IMR-90 (cell line): ENCODE measurements around the gene FAF1.

Experiments used
- BHLHE40 ChIP-seq: fragments of 150-350 bp; IDR thresholded peaks from 2 replicates; pipeline ENCODE4 v1.6.1; 2016; ENCODE audit warnings: mild to moderate bottlenecking, low read depth, low read length
- CHD1 ChIP-seq: IDR thresholded peaks from 2 replicates; pipeline ENCODE4 v1.6.1; 2012; ENCODE audit warnings: low read depth, low read length, improper control_type of control experiment
- MAFK ChIP-seq: IDR thresholded peaks from 2 replicates; pipeline ENCODE4 v1.6.1; 2012; ENCODE audit warnings: low read depth, low read length, improper control_type of control experiment
- MAZ ChIP-seq: IDR thresholded peaks from 2 replicates; pipeline ENCODE4 v1.6.1; 2012; ENCODE audit warnings: low read depth, mild to moderate bottlenecking, low read length, improper control_type of control experiment, moderate library complexity, borderline replicate concordance
- NFE2L2 ChIP-seq: fragments of 150-350 bp; IDR thresholded peaks from 2 replicates; pipeline ENCODE4 v1.6.1; 2016; ENCODE audit warnings: low read depth, mild to moderate bottlenecking, low read length
- POLR2A ChIP-seq: IDR thresholded peaks from 2 replicates; pipeline ENCODE4 v1.6.1; 2012; ENCODE audit warnings: mild to moderate bottlenecking, low read depth, low read length
- RAD21 ChIP-seq: IDR thresholded peaks from 2 replicates; pipeline ENCODE4 v1.6.1; 2012; ENCODE audit warnings: low read length, improper control_type of control experiment
- RCOR1 ChIP-seq: IDR thresholded peaks from 2 replicates; pipeline ENCODE4 v1.6.1; 2012; ENCODE audit warnings: mild to moderate bottlenecking, low read length, improper control_type of control experiment; ENCODE audit not compliant: insufficient replicate concordance
- RFX5 ChIP-seq: IDR thresholded peaks from 2 replicates; pipeline ENCODE4 v1.8.0; 2012; ENCODE audit warnings: low read depth, mild to moderate bottlenecking, low read length, moderate library complexity
- SMC3 ChIP-seq: fragments of 150-350 bp; IDR thresholded peaks from 2 replicates; pipeline ENCODE4 v1.6.1; 2016; ENCODE audit warnings: low read depth, mild to moderate bottlenecking, antibody characterized with exemption, low read length, moderate library complexity
- TF ChIP-seq, protein P1 (sequence below): conservative IDR thresholded peaks from 2 replicates; pipeline ENCODE4 v1.5.1; 2012; ENCODE audit warnings: mild to moderate bottlenecking, low read depth, low read length, improper control_type of control experiment
- TF ChIP-seq, protein P2 (sequence below): fragments of 150-350 bp; IDR thresholded peaks from 2 replicates; pipeline ENCODE4 v1.6.1; 2017; ENCODE audit warnings: mild to moderate bottlenecking, antibody characterized with exemption, low read length, low read depth
- TF ChIP-seq, protein P3 (sequence below): fragments of 150-350 bp; IDR thresholded peaks from 2 replicates; pipeline ENCODE4 v1.6.1; 2016; ENCODE audit warnings: low read depth, mild to moderate bottlenecking, low read length, moderate library complexity, borderline replicate concordance

DNA sequence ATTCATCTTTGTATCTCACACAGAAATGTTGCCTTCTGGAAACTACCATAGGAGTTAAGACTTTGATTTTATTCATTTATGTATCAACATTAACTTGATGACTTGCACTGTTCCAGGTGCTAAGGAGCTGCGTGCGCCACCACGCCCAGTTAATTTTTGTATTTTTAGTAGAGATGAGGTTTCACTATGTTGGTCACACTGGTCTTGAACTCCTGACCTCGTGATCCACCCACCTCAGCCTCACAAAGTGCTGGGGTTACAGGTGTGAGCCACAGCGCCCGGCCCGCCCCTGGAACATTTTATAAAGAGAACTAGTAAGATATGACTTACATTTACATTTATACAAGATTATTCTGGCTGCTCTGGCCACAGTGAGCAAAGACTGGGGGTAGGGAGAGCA, 252.2 kb downstream of the FAF1 start:
- TF ChIP-seq, protein P1, sequence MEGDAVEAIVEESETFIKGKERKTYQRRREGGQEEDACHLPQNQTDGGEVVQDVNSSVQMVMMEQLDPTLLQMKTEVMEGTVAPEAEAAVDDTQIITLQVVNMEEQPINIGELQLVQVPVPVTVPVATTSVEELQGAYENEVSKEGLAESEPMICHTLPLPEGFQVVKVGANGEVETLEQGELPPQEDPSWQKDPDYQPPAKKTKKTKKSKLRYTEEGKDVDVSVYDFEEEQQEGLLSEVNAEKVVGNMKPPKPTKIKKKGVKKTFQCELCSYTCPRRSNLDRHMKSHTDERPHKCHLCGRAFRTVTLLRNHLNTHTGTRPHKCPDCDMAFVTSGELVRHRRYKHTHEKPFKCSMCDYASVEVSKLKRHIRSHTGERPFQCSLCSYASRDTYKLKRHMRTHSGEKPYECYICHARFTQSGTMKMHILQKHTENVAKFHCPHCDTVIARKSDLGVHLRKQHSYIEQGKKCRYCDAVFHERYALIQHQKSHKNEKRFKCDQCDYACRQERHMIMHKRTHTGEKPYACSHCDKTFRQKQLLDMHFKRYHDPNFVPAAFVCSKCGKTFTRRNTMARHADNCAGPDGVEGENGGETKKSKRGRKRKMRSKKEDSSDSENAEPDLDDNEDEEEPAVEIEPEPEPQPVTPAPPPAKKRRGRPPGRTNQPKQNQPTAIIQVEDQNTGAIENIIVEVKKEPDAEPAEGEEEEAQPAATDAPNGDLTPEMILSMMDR = no peak
- no peak for TF ChIP-seq POLR2A
- TF ChIP-seq RAD21 = no peak
- TF ChIP-seq BHLHE40 = no peak
- TF ChIP-seq, protein P2, sequence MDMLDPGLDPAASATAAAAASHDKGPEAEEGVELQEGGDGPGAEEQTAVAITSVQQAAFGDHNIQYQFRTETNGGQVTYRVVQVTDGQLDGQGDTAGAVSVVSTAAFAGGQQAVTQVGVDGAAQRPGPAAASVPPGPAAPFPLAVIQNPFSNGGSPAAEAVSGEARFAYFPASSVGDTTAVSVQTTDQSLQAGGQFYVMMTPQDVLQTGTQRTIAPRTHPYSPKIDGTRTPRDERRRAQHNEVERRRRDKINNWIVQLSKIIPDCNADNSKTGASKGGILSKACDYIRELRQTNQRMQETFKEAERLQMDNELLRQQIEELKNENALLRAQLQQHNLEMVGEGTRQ = no peak
- no peak for TF ChIP-seq SMC3
- TF ChIP-seq, protein P3, sequence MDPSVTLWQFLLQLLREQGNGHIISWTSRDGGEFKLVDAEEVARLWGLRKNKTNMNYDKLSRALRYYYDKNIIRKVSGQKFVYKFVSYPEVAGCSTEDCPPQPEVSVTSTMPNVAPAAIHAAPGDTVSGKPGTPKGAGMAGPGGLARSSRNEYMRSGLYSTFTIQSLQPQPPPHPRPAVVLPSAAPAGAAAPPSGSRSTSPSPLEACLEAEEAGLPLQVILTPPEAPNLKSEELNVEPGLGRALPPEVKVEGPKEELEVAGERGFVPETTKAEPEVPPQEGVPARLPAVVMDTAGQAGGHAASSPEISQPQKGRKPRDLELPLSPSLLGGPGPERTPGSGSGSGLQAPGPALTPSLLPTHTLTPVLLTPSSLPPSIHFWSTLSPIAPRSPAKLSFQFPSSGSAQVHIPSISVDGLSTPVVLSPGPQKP = no peak
- TF ChIP-seq RCOR1 = no peak
- TF ChIP-seq CHD1 = no peak
- TF ChIP-seq RFX5 = no peak
- TF ChIP-seq MAZ = no peak
- TF ChIP-seq MAFK = no peak
- no peak for TF ChIP-seq NFE2L2
